Gastroesophageal sphincter (tissue), 3 donors: ENCODE results near the gene TMEM169.

Source experiments
- CTCF ChIP-seq, 4 experiments: fragments of 200-600 bp in 2 of 4; fragments of 450-650 bp in 2 of 4; sonication (generic) in 1 of 4; IDR thresholded peaks; one replicate each; pipeline ENCODE4 v1.5.1; 2017 to 2019; ENCODE audit warnings: antibody characterized with exemption in 4 of 4, mild to moderate bottlenecking in 2 of 4, moderate library complexity in 2 of 4
- EP300 ChIP-seq: sonication (generic); formaldehyde crosslinking; IDR thresholded peaks from one replicate; pipeline ENCODE4 v1.6.1; 2017; ENCODE audit warnings: antibody characterized with exemption, mild to moderate bottlenecking
- POLR2A ChIP-seq, 2 donors: fragments of 450-650 bp; IDR thresholded peaks; one replicate each; pipeline ENCODE4 v1.6.1; 2017; ENCODE audit warnings: antibody characterized with exemption in 2 of 2, mild to moderate bottlenecking in 2 of 2, moderate library complexity in 1 of 2
- POLR2AphosphoS5 ChIP-seq: sonication (generic); formaldehyde crosslinking; IDR thresholded peaks from one replicate; pipeline ENCODE4 v1.6.1; 2017; ENCODE audit warnings: antibody characterized with exemption

- TF ChIP-seq CTCF (IDR thresholded peaks at IDR 0.05) (no peak), EP300 (no peak), POLR2A (IDR thresholded peaks at IDR 0.05) (no peak), POLR2AphosphoS5 (no peak)
These were observed 17.0 kb downstream of the TMEM169 start for GRCh38 chr2:216098421-216099334.
